GM19351 (cell line): ENCODE results near the gene CCDC88C.

Source experiments
- ATAC-seq: cut with Tn5 transposase; IDR thresholded peaks from one replicate; pipeline ENCODE4 v1.9.1; 2021; ENCODE audit warnings: mild to moderate bottlenecking, moderate library complexity; ENCODE audit not compliant: unreplicated experiment

The CCDC88C gene

GRCh38 chr14:91313852-91314251, 103.8 kb downstream of the CCDC88C start:
- no peak for ATAC-seq

- ATAC-seq = no peak
Measured at GRCh38 chr14:91313154-91313850, 104.3 kb downstream of the CCDC88C start.

- ATAC-seq = no peak
Measured at GRCh38 chr14:91311284-91311662, 106.3 kb downstream of the CCDC88C start.

- ATAC-seq = no peak
Measured at GRCh38 chr14:91310606-91311283, 106.9 kb downstream of the CCDC88C start.

- ATAC-seq = no peak
Measured at GRCh38 chr14:91309756-91310280, 107.8 kb downstream of the CCDC88C start.

- no peak for ATAC-seq
Measured at GRCh38 chr14:91308337-91308736, 109.3 kb downstream of the CCDC88C start.

- no peak for ATAC-seq
Measured at GRCh38 chr14:91307652-91308051, 110.0 kb downstream of the CCDC88C start.

- ATAC-seq = no peak
Measured at GRCh38 chr14:91307046-91307445, 110.6 kb downstream of the CCDC88C start.

GRCh38 chr14:91306547-91306946, 111.1 kb downstream of the CCDC88C start:
- ATAC-seq = no peak

GRCh38 chr14:91305650-91306431, 111.8 kb downstream of the CCDC88C start:
- no peak for ATAC-seq

- no peak for ATAC-seq
Measured at GRCh38 chr14:91303924-91304229, 113.7 kb downstream of the CCDC88C start.

GRCh38 chr14:91303091-91303923, 114.3 kb downstream of the CCDC88C start:
- peak; percentile 81 for ATAC-seq

GRCh38 chr14:91302391-91302790, 115.2 kb downstream of the CCDC88C start:
- ATAC-seq = peak; percentile 59

- no peak for ATAC-seq
Measured at GRCh38 chr14:91300957-91301356, 116.7 kb downstream of the CCDC88C start.

GRCh38 chr14:91300283-91300895, 117.2 kb downstream of the CCDC88C start:
- ATAC-seq = no peak

GRCh38 chr14:91299121-91300115, 118.2 kb downstream of the CCDC88C start:
- no peak for ATAC-seq

GRCh38 chr14:91298576-91298975, 119.0 kb downstream of the CCDC88C start:
- no peak for ATAC-seq

GRCh38 chr14:91297081-91297711, 120.4 kb downstream of the CCDC88C start:
- ATAC-seq = no peak
